Fibroblast of skin of abdomen (primary cell): Measurements from ENCODE around the gene EFNA3.
A peak's percentile ranks its signal among the peaks of the same experiment; 100 is the strongest.
"Not testable (repeated sequence)": the region's sequence is repeated elsewhere in the genome, so short reads cannot be mapped to it uniquely, and the experiment has no call there.

Experiments used
- DNase-seq: peaks from one replicate; pipeline ENCODE4 v3.0.0-alpha.2; 2013

Gene EFNA3

DNA sequence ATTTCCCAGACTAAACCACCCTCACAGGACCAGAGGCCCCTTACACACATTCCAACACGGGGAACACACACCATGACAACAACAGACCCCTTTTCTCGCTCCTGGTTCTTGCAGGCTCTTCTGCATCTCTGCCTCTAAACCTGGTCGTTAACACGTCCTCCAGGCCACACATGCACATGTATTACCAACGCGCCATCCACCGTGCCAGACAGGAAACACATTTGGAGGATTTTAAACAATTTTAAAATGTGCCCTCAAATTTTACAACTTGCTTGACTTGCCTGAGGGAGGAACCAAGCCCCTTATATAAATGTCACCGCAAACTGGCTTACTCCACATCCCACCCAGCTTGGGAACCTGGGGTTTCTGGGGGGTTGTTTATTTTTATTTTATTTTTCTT lies 32.2 kb downstream of the EFNA3 start:
- DNase-seq, result no peak

DNA sequence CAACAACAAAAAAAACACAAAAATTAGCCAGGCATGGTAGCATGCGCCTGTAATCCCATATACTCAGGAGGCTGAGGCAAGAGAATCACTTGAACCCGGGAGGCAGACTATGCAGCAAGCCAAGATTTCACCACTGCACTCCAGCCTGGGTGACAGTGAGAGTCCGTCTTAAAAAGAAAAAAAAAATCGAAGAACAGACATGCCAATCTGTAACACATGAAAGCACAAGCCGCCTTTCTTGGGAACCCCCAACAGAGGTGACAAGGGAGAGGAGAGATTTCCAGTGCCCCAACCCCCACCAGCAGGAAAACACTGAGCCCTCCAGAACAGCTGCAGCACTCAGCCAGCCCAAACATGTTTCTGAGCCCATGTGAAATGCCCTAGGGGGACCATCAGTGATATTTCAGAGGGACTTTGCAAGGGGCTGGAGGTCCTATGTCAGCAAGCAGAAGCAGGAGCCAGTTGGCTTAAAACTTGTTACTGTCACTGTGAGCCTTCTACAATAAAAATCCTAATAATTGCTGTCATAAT lies 34.9 kb downstream of the EFNA3 start:
- DNase-seq, result no peak

DNA sequence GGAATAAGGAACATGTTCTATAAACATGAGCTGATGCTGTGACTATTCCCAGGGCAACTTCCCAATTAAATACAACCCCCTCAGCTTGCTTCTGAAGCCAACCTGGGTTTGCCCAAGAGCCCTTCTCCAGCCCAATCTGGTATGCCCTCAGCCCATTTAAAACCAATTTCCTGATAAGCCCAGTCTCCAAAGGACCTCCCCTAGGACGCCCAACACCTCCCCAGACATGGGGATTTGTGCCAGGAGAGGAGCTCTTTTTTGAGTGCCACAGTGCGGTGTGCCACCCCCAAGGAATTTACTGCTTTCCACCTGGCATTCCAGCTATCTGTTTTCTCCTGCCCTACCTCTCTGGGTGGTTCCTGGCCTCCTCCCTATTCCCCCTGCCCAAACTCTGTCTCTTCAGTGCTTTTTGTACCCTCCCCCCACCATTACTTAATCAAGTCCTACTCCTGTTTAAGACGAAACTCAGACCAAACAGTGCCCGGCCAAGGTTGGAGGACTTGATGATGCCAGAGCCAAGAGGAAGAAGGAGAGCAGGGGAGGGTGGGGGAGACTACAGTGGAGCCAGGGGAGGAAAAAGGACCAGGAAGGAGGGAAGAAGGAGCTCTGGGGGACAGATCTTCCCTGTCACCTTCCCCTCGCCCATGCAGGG lies 37.6 kb downstream of the EFNA3 start:
- no peak for DNase-seq

DNA sequence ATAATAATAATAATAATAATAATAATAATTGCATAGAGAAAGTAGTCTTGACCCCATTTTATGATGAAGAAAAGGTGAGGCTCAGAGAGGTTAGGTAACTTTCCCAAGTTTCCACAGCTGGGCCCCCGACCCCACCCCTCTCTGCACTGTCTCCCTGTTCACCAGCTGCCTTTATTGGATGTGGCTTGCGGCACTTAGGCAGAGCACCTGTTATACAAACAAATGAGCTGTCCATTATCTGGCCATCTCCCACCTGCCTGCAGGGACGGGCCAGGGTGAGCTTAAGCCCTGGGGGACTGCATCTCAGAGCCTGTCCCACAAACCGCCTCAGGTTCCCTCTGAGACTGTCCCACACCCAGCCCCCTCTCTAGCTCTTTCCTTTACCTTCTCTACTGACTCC lies 39.0 kb downstream of the EFNA3 start:
- DNase-seq, result no peak

DNA sequence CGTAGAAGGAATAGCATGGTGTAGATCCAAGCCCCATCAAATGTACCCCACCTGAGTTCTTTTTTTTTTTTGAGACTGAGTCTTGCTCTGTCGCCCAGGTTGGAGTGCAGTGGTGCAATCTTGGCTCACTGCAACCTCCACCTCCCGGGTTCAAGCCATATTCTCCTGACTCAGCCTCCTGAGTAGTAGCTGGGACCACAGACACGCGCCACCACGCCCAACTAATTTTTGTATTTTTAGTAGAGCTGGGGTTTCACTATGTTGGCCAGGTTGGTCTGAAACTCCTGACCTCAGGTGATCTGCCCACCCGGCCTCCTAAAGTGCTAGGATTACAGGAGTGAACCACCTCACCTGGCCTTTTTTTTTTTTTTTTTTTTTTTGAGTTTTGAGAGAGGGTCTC lies 39.5 kb downstream of the EFNA3 start:
- DNase-seq, result not testable (repeated sequence)

- DNase-seq, result no peak
These were observed 41.6 kb downstream of the EFNA3 start for GRCh38 chr1:155120253-155120652.

- no peak for DNase-seq
These were observed 42.6 kb downstream of the EFNA3 start for GRCh38 chr1:155121249-155121648.

DNA sequence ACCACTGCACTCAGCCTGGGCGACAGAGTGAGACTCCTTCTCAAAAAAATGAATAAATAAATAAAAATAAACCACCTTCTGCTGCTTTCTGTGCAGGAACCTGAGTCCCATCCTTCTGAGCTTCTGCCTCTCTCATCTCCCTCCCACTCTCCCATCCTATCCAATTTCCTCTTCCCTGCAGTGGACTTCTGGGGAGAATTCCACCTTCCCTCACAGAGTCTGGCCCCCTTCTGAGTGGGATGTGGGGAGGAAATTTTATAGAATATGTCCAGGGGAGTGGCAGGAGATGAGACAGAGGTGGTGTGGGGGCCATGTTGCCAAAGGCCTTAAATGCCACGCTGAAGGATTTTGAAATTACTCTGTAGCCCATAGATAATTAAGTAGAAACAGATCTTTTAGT lies 43.7 kb downstream of the EFNA3 start:
- no peak for DNase-seq

- no peak for DNase-seq
These were observed 45.2 kb downstream of the EFNA3 start for GRCh38 chr1:155123801-155124200.

GRCh38 chr1:155124503-155125463 lies 46.1 kb downstream of the EFNA3 start:
- DNase-seq, result peak; percentile 35

DNA sequence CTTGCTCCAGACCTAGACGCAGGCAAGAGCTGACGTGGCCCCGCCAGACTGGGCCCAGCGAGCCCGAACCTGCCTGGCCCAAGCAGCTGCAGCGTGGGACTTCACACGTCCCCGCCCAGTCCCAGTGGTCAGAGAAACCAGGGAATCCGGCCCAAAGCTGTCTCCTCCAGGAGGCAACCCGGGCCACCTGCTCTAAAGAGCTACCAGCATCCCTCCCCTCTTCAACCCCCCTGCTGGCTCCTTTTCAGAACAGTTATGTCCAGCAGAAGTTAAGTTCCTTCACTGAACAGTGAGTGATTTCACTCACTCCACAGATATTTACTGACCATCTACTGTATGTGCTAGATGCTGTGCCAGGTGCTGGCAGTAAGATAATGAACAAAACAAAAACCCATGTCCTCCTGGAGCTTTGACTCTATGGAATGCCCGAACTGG lies 46.9 kb downstream of the EFNA3 start:
- no peak for DNase-seq

DNA sequence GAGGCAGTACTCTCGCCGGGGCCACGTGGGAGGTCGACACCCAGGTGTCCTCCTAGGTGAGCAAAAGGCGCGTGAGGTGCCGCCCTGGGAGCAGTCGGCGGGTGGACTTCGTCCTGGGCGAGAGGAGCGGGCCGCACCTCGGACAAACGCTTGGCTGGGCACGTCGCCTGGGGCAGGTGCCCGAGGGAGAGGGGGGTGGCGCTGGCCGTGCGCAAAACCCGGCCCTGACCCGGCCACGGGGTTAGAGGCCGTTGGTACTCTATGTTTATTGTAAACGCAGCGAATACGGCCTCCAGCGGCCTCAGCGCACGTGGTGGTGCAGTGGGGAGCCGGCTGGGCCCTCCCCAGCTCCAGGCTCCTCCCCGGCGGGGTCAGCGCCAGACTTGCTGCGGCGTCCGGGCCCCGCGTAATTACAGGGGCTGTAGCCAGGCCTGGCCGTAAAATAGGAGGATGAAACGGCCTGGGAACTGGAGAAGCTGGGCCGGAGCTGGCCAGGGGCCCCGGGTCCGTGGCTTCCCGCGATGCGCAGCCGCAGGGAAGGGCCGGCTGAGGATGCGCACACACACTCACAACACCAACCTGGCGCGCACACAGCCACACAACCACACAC lies 47.4 kb downstream of the EFNA3 start:
- no peak for DNase-seq

DNA sequence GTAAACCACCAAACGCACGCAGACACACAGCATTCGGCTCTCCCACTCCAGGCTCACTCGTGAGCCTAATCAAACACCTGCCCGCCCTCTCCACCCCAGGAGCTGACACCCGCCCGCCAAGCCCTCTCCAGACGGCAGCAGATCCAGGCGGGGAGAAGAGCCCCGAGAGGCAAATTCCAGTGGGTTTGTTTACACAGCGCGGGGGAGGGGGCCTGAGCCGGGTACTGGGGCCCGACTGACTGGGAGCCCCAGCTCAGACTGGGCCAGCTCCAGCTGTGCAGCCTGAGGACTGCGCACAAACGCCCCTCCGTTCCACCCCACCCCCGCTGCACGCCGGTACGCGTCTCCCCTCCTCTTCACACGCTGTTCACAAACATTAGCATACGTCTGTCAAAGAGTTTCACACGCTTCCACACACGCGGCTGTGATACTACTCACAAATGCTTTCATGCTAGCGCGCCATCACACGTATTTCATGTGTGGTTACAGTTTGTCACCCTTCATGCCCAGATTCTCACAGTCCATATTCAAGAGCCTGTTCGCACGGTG lies 48.0 kb downstream of the EFNA3 start:
- no peak for DNase-seq

GRCh38 chr1:155127105-155127966 lies 48.7 kb downstream of the EFNA3 start, which contains the start of gene EFNA1:
TSS of gene EFNA1 (plus strand) at chr1:155127876. CDS start at chr1:155127978, 102 bp downstream.
- no peak for DNase-seq

GRCh38 chr1:155127967-155128754 lies 49.5 kb downstream of the EFNA3 start:
- no peak for DNase-seq

DNA sequence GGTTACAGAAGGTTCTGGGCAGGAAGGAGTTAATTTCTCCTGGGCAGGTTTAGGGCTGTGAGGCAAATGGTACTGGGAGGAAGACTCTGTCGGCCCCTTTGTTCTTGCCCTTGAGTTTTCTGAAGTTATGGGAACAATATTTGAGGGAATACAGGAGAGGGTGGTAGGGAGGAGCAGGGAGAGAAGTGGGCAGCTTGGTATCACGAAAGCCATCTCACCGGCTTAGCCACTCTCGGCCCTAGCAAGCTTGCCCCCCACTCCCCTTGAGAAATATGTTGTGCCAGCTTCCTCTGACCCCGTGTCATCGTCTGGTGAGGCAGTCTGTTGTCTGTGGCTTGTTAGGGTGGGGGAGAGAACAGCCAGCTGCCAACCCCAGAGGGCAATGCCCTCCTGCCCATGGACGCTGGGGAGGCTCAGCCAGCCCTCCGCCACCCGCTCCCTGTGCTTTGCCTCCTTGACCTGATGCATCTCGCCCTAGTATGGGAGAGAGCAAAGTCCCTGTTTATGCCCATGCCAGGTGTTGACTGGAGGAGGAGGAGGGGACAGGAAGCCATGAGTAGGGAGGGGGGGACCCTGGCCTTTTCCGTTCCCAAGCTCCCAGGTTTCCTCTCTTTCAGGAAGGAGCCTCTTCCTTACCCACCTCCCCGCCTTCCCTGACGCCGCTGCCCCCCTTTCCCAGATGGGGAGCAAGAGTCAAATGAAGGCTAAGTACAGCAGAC lies 50.3 kb downstream of the EFNA3 start:
- no peak for DNase-seq

- DNase-seq, result no peak
These were observed 51.8 kb downstream of the EFNA3 start for GRCh38 chr1:155130272-155131006.

GRCh38 chr1:155131285-155131684 lies 52.6 kb downstream of the EFNA3 start:
- no peak for DNase-seq

GRCh38 chr1:155131856-155132255 lies 53.2 kb downstream of the EFNA3 start:
- DNase-seq, result no peak
